ENCODE measurements around the gene HCN3.
"Not testable (repeated sequence)": the region's sequence is repeated elsewhere in the genome, so short reads cannot be mapped to it uniquely, and the experiment has no call there.

Gene HCN3

GRCh38 chr1:155282488-155283091 lies 5.3 kb downstream of the HCN3 start:
- no peaks in the 10 kb centered on the region for H3K9me3 Mint-ChIP-seq
- H3K4me1 Mint-ChIP-seq (ENCODE audit: low read depth in 2 of 2), result peaks cover 0 to 3% of the 10 kb centered on the region in 2 donors
- no peaks in the 10 kb centered on the region for H3K36me3 Mint-ChIP-seq (ENCODE audit: insufficient read depth)
- ATAC-seq (replicated peaks) (no peak), DNase-seq (no peak)
- no peak overlapping the region for H3K27ac Mint-ChIP-seq
- H3K4me3 Mint-ChIP-seq, result no peak overlapping the region
- H3K27me3 Mint-ChIP-seq, result no peaks in the 10 kb centered on the region

- DNase-seq, result no peak
- ATAC-seq (replicated peaks), result no peak
- Mint-ChIP-seq H3K9me3 (no peaks in the 10 kb centered on the region), H3K36me3 (ENCODE audit: insufficient read depth) (no peaks in the 10 kb centered on the region), H3K4me1 (ENCODE audit: low read depth in 2 of 2) (no peaks in the 10 kb centered on the region), H3K27ac (no peak overlapping the region), H3K27me3 (no peaks in the 10 kb centered on the region), H3K4me3 (no peak overlapping the region)
Measured at GRCh38 chr1:155284476-155284875, 7.2 kb downstream of the HCN3 start.

GRCh38 chr1:155285063-155285462 lies 7.8 kb downstream of the HCN3 start:
- H3K4me3 Mint-ChIP-seq, result no peak overlapping the region
- no peak overlapping the region for H3K27ac Mint-ChIP-seq
- H3K36me3 Mint-ChIP-seq (ENCODE audit: insufficient read depth), result no peaks in the 10 kb centered on the region

GRCh38 chr1:155285631-155286044 lies 8.4 kb downstream of the HCN3 start:
- Mint-ChIP-seq H3K36me3 (ENCODE audit: insufficient read depth) (peaks cover under 1% of the 10 kb centered on the region), H3K9me3 (no peaks in the 10 kb centered on the region), H3K27me3 (peaks cover 0 to 9% of the 10 kb centered on the region in 2 donors), H3K4me3 (no peak overlapping the region), H3K27ac (no peak overlapping the region), H3K4me1 (ENCODE audit: low read depth in 2 of 2) (no peaks in the 10 kb centered on the region)
- DNase-seq, result no peak
- ATAC-seq (replicated peaks), result no peak

More at GRCh38 chr1:155285063-155285462, 7.8 kb downstream of the HCN3 start:
- no peaks in the 10 kb centered on the region for H3K9me3 Mint-ChIP-seq
- no peaks in the 10 kb centered on the region for H3K4me1 Mint-ChIP-seq (ENCODE audit: low read depth in 2 of 2)
- DNase-seq, result no peak
- peaks cover 0 to 3% of the 10 kb centered on the region in 2 donors for H3K27me3 Mint-ChIP-seq
- no peak for ATAC-seq (replicated peaks)

- no peak for ATAC-seq (replicated peaks)
- Mint-ChIP-seq H3K27me3 (peaks cover 0 to 13% of the 10 kb centered on the region in 2 donors), H3K36me3 (ENCODE audit: insufficient read depth) (peaks cover 2% of the 10 kb centered on the region), H3K4me1 (ENCODE audit: low read depth in 2 of 2) (no peaks in the 10 kb centered on the region), H3K27ac (no peak overlapping the region), H3K4me3 (no peak overlapping the region), H3K9me3 (no peaks in the 10 kb centered on the region)
- no peak for DNase-seq
Measured at GRCh38 chr1:155286544-155286943, 9.3 kb downstream of the HCN3 start.

GRCh38 chr1:155287987-155288543 lies 10.8 kb downstream of the HCN3 start:
- no peaks in the 10 kb centered on the region for H3K9me3 Mint-ChIP-seq
- H3K27ac Mint-ChIP-seq, result no peak overlapping the region
- DNase-seq, result no peak
- H3K4me1 Mint-ChIP-seq (ENCODE audit: low read depth in 2 of 2), result no peaks in the 10 kb centered on the region
- ATAC-seq (replicated peaks), result no peak
- H3K4me3 Mint-ChIP-seq, result no peak overlapping the region
- H3K27me3 Mint-ChIP-seq, result peaks cover 0 to 18% of the 10 kb centered on the region in 2 donors
- peaks cover 2% of the 10 kb centered on the region for H3K36me3 Mint-ChIP-seq (ENCODE audit: insufficient read depth)

GRCh38 chr1:155291006-155291405 lies 13.7 kb downstream of the HCN3 start:
- H3K4me1 Mint-ChIP-seq (ENCODE audit: low read depth in 2 of 2); H3K9me3 Mint-ChIP-seq; DNase-seq; ATAC-seq (replicated peaks); H3K36me3 Mint-ChIP-seq (ENCODE audit: insufficient read depth); H3K4me3 Mint-ChIP-seq: not testable (repeated sequence)
- peaks cover 15 to 42% of the 10 kb centered on the region in 2 donors for H3K27me3 Mint-ChIP-seq
- H3K27ac Mint-ChIP-seq, result peak overlapping the region in 1 of 2 donors; percentile 39

- Mint-ChIP-seq H3K27me3 (peaks cover 35 to 64% of the 10 kb centered on the region in 2 donors), H3K4me3 (no peak overlapping the region), H3K27ac (no peak overlapping the region), H3K4me1 (ENCODE audit: low read depth in 2 of 2) (peaks cover 0 to 5% of the 10 kb centered on the region in 2 donors), H3K9me3 (no peaks in the 10 kb centered on the region), H3K36me3 (ENCODE audit: insufficient read depth) (peaks cover 2% of the 10 kb centered on the region)
- ATAC-seq (replicated peaks) (no peak), DNase-seq (no peak)
Measured at GRCh38 chr1:155293086-155293749, 16.0 kb downstream of the HCN3 start.

GRCh38 chr1:155294520-155295182 lies 17.4 kb downstream of the HCN3 start:
- Mint-ChIP-seq H3K27me3 (peaks cover 40 to 64% of the 10 kb centered on the region in 2 donors), H3K4me3 (peak overlapping the region in 1 of 2 donors; percentile 12), H3K36me3 (ENCODE audit: insufficient read depth) (peaks cover 2% of the 10 kb centered on the region), H3K27ac (no peak overlapping the region), H3K4me1 (ENCODE audit: low read depth in 2 of 2) (peaks cover 0 to 5% of the 10 kb centered on the region in 2 donors), H3K9me3 (no peaks in the 10 kb centered on the region)
- DNase-seq, result no peak
- no peak for ATAC-seq (replicated peaks)

- peaks cover 40 to 57% of the 10 kb centered on the region in 2 donors for H3K27me3 Mint-ChIP-seq
- no peaks in the 10 kb centered on the region for H3K9me3 Mint-ChIP-seq
- DNase-seq, result no peak
- H3K27ac Mint-ChIP-seq, result no peak overlapping the region
- ATAC-seq (replicated peaks), result no peak
- peaks cover 0 to 5% of the 10 kb centered on the region in 2 donors for H3K4me1 Mint-ChIP-seq (ENCODE audit: low read depth in 2 of 2)
- H3K36me3 Mint-ChIP-seq (ENCODE audit: insufficient read depth), result peaks cover 2% of the 10 kb centered on the region
- H3K4me3 Mint-ChIP-seq, result no peak overlapping the region
Measured at GRCh38 chr1:155295183-155295941, 18.1 kb downstream of the HCN3 start.

- peaks cover 40 to 54% of the 10 kb centered on the region in 2 donors for H3K27me3 Mint-ChIP-seq
- ATAC-seq (replicated peaks), result no peak
Measured at GRCh38 chr1:155295942-155296267, 18.6 kb downstream of the HCN3 start.

GRCh38 chr1:155296661-155297060 lies 19.4 kb downstream of the HCN3 start:
- DNase-seq, result no peak
- Mint-ChIP-seq H3K4me3 (no peak overlapping the region), H3K4me1 (ENCODE audit: low read depth in 2 of 2) (peaks cover 0 to 5% of the 10 kb centered on the region in 2 donors), H3K27me3 (peaks cover 40 to 49% of the 10 kb centered on the region in 2 donors), H3K9me3 (no peaks in the 10 kb centered on the region), H3K36me3 (ENCODE audit: insufficient read depth) (no peaks in the 10 kb centered on the region), H3K27ac (no peak overlapping the region)
- ATAC-seq (replicated peaks), result no peak

More at GRCh38 chr1:155295942-155296267, 18.6 kb downstream of the HCN3 start:
- no peak overlapping the region for H3K27ac Mint-ChIP-seq
- H3K4me3 Mint-ChIP-seq, result peak overlapping the region in 1 of 2 donors; percentile 34
- DNase-seq, result no peak
- peaks cover 0 to 5% of the 10 kb centered on the region in 2 donors for H3K4me1 Mint-ChIP-seq (ENCODE audit: low read depth in 2 of 2)
- H3K36me3 Mint-ChIP-seq (ENCODE audit: insufficient read depth), result no peaks in the 10 kb centered on the region
- H3K9me3 Mint-ChIP-seq, result no peaks in the 10 kb centered on the region

- Mint-ChIP-seq H3K27ac (peak overlapping the region in 1 of 2 donors; percentile 9), H3K4me3 (no peak overlapping the region), H3K9me3 (no peaks in the 10 kb centered on the region), H3K36me3 (ENCODE audit: insufficient read depth) (no peaks in the 10 kb centered on the region), H3K27me3 (peaks cover 40 to 46% of the 10 kb centered on the region in 2 donors), H3K4me1 (ENCODE audit: low read depth in 2 of 2) (peaks cover 0 to 5% of the 10 kb centered on the region in 2 donors)
- DNase-seq, result no peak
- no peak for ATAC-seq (replicated peaks)
Measured at GRCh38 chr1:155297384-155297783, 20.1 kb downstream of the HCN3 start.

All from effector memory CD8-positive, alpha-beta T cell (primary cell).